ENCODE data around the gene TMEFF2.

DNA sequence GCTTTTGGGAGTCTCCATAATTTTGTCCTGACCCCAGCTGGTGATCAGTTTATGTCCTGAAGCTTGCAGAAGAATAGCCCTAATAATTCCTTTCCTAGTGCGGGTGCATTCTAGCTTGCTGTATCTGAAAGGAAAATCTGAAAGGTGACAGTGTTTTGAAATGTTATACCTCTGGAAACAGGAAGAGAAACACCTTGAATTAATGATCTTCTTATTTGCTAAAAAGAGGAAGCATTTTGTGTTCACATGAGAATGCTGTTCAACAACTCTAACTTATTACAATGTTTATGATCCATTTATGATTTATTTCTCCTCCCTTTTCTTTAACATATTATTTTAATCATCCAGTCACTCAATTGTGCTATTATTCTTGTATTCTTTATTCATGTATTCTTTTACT is 280.9 kb downstream of the TMEFF2 start:
- TF ChIP-seq ZNF274 (IDR thresholded peaks at IDR 0.05; ENCODE audit: low read depth, low read length) (no peak), SUZ12 (IDR thresholded peaks at IDR 0.05; ENCODE audit: extremely low read depth, insufficient read depth, insufficient read length) (no peak)

All from NT2/D1 (cell line).